ENCODE results near the gene MPND. TPM values are rescaled to one million over a fixed set of nuclear protein-coding genes. Genes with fewer than 3 reads are reported as not detected.

The MPND gene
- total RNA-seq, 4 donors from 2014 or later, result 8.3 to 26.1 (median 20.8) TPM

DNA sequence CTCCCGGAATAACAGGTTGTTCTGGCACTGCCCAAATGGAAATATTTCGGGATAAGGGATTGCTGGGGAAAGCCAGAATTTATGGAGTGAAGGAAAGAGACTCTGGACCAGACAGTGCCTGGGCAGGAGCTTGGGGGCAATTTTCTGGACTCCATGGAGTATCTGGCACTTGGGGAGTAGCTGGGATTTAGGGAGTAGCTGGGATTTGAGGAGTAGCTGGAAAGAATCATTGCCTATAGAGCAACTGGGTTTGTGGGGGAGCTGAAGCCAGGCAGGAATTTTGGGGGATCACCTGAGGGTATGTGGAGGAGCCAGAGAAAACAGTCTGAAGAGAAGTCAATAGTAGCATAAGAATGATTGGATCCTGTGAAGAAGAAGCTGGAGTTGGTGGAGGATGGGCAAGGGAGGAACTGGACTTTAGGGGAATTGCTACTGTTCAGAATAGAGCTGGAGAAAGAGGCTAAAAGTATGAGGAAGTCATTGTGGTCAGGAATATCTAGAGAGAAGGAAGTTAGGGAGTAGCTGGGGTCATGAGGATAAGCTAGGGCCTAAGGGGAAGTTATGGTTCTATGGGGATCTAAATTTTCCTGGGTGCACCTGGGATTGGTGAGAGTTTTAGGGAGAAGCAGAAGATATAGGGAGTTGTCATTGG is 24.2 kb upstream of the MPND start:
- Histone ChIP-seq H3K9me3 (peaks cover 0 to 5% (median 0%) of the 10 kb centered on the region in 4 donors), H3K36me3 (no peaks in the 10 kb centered on the region), H3K27me3 (no peaks in the 10 kb centered on the region), H3K27ac (no peak overlapping the region), H3K4me3 (no peak overlapping the region), H3K4me1 (no peaks in the 10 kb centered on the region)
- DNase-seq, result no peak
- TF ChIP-seq POLR2A (IDR thresholded peaks at IDR 0.05), result no peak
- TF ChIP-seq, protein P1, sequence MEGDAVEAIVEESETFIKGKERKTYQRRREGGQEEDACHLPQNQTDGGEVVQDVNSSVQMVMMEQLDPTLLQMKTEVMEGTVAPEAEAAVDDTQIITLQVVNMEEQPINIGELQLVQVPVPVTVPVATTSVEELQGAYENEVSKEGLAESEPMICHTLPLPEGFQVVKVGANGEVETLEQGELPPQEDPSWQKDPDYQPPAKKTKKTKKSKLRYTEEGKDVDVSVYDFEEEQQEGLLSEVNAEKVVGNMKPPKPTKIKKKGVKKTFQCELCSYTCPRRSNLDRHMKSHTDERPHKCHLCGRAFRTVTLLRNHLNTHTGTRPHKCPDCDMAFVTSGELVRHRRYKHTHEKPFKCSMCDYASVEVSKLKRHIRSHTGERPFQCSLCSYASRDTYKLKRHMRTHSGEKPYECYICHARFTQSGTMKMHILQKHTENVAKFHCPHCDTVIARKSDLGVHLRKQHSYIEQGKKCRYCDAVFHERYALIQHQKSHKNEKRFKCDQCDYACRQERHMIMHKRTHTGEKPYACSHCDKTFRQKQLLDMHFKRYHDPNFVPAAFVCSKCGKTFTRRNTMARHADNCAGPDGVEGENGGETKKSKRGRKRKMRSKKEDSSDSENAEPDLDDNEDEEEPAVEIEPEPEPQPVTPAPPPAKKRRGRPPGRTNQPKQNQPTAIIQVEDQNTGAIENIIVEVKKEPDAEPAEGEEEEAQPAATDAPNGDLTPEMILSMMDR (IDR thresholded peaks at IDR 0.05), result no peak

DNA sequence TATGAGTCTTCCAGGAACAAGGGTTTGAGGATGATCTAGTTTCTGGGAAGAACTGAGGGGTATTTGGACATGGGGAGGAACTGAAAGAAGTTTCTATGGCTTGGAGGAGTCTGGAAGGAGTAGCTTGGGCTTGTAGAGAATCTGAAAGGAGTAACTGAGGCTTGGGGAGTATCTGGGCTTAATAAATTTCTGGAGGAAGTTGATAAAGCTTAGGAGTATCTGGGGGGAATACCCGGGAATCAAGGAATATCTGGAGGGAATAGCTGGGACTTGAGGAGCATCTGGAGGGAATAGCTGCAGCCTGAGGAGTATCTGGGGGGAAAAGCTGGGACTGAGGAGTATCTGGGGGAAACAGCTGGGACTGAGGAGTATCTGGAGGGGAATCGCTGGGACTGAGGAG is 22.9 kb upstream of the MPND start:
- TF ChIP-seq, protein P1 (IDR thresholded peaks at IDR 0.05), result no peak
- TF ChIP-seq POLR2A (IDR thresholded peaks at IDR 0.05), result no peak
- no peaks in the 10 kb centered on the region for H3K4me1 ChIP-seq

DNA sequence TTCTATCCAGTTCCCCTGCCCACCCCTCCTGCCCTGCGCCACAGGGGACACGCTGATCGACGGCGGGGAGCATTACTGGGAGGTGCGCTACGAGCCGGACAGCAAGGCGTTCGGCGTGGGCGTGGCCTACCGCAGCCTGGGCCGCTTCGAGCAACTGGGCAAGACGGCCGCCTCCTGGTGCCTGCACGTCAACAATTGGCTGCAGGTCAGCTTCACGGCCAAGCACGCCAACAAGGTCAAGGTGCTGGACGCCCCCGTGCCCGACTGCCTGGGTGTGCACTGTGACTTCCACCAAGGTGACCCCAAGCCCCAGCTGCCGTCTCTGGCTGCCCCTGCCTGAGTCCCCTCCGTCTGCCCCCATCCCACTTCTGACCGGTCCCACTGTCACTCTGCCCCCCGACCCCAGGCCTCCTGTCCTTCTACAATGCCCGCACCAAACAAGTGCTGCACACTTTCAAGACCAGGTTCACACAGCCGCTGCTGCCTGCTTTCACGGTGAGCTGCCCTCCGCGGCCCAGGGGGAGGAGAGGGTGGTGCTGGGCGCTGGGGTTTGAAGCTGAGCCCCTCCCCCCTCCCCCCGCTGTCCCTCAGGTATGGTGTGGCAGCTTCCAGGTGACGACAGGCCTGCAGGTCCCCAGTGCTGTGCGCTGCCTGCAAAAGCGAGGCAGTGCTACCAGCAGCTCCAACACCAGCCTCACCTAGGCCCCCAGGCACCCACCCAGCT is 20.3 kb upstream of the MPND start:
- Histone ChIP-seq H3K36me3 (peaks cover 0 to 10% (median 0%) of the 10 kb centered on the region in 3 donors), H3K27ac (no peak overlapping the region), H3K9me3 (peaks cover 0 to 5% (median 0%) of the 10 kb centered on the region in 4 donors), H3K27me3 (no peaks in the 10 kb centered on the region), H3K4me1 (peaks cover 0 to 13% (median 6%) of the 10 kb centered on the region in 4 donors), H3K4me3 (no peak overlapping the region)
- no peak for TF ChIP-seq POLR2A (IDR thresholded peaks at IDR 0.05)
- TF ChIP-seq, protein P1 (IDR thresholded peaks at IDR 0.05), result no peak
- no peak for DNase-seq

More for the DNA sequence above, 22.9 kb upstream of the MPND start:
- Histone ChIP-seq H3K27ac (no peak overlapping the region), H3K27me3 (no peaks in the 10 kb centered on the region), H3K4me3 (no peak overlapping the region), H3K9me3 (peaks cover 0 to 5% (median 0%) of the 10 kb centered on the region in 4 donors), H3K36me3 (no peaks in the 10 kb centered on the region)
- DNase-seq, result no peak

DNA sequence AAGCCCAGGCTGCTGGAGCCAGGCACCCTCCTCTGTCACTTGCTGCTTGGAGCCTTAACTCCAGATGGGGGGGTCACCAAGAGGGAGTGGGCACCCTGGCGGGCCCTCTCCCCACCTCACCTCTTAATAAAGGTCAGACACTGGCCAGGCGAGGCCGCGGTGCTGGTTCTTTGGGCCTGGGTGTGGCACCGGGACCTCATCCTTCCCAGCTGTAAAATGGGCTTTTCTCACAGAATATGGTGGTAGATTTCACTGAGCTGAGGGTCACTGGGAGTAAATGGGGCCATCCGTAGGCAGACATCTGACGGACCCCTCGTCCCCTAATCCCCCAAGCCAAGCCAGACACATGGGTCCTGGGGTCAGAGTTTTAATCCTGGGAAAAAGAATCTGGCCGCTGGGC is 19.7 kb upstream of the MPND start:
- no peaks in the 10 kb centered on the region for H3K27me3 ChIP-seq
- TF ChIP-seq, protein P1 (IDR thresholded peaks at IDR 0.05), result no peak
- TF ChIP-seq POLR2A (IDR thresholded peaks at IDR 0.05), result no peak
- peaks cover 0 to 15% (median 6%) of the 10 kb centered on the region in 4 donors for H3K4me1 ChIP-seq
- no peak for DNase-seq
- H3K36me3 ChIP-seq, result peaks cover 0 to 10% (median 0%) of the 10 kb centered on the region in 3 donors
- no peak overlapping the region for H3K4me3 ChIP-seq
- peaks cover 0 to 5% (median 0%) of the 10 kb centered on the region in 4 donors for H3K9me3 ChIP-seq
- H3K27ac ChIP-seq, result no peak overlapping the region

DNA sequence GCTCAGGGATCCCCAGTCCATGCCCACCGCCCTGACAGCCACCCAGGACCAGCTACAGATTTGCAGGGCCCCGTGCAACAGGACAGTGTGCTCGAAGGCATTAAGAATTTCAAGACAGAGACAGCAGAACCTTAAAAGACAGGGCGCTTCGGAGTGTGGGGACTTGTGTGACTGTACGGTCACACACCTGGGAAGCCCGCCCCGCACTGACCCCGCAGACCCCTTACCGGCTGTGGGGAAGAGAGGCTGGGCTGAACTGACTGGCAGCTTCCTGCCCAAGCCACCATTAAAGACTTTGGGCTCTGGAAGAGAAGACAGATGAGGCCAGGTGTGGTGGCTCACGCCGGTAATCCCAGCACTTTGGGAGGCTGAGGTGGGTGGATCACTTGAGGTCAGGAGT is 19.1 kb upstream of the MPND start:
- H3K27ac ChIP-seq, result no peak overlapping the region
- H3K36me3 ChIP-seq, result peaks cover 0 to 11% (median 0%) of the 10 kb centered on the region in 3 donors
- H3K27me3 ChIP-seq, result no peaks in the 10 kb centered on the region
- H3K9me3 ChIP-seq, result peaks cover 0 to 5% (median 0%) of the 10 kb centered on the region in 4 donors
- H3K4me3 ChIP-seq, result no peak overlapping the region
- TF ChIP-seq, protein P1 (IDR thresholded peaks at IDR 0.05), result no peak
- TF ChIP-seq POLR2A (IDR thresholded peaks at IDR 0.05), result no peak
- H3K4me1 ChIP-seq, result peaks cover 0 to 20% (median 6%) of the 10 kb centered on the region in 4 donors
- DNase-seq, result no peak

All from Peyer's patch (tissue), 4 donors.